ENCODE measurements around the gene ANAPC15. TPM values are rescaled to one million over a fixed set of nuclear protein-coding genes. Genes with fewer than 3 reads are reported as not detected.

The ANAPC15 gene
- total and polyA plus RNA-seq, 9 of the 15 experiments (the other 6 are each of a cell fraction or from before 2014, with no cell fraction given), result 53.0 to 254 (median 75.7) TPM

- no peak for TF ChIP-seq ELK1 (CRISPR knock-in tag; IDR thresholded peaks at IDR 0.05)
- TF ChIP-seq ZFP91 (CRISPR knock-in tag; IDR thresholded peaks at IDR 0.05), result no peak
- TF ChIP-seq POLR2AphosphoS5 (IDR thresholded peaks at IDR 0.05; ENCODE audit: control insufficient read depth, insufficient read depth, low read depth, low read length), result peak; percentile 91
- TF ChIP-seq CBFA2T3 (IDR thresholded peaks at IDR 0.05), result peak; percentile 49
- TF ChIP-seq NR0B1 (IDR thresholded peaks at IDR 0.05; ENCODE audit: partially characterized antibody), result no peak
- TF ChIP-seq ZBED1 (IDR thresholded peaks at IDR 0.05), result 0 out of 2 replicates have a peak, but pooled peaks have one; percentile 14
- no peak for TF ChIP-seq HNRNPUL1 (IDR thresholded peaks at IDR 0.05; ENCODE audit: low read length)
- no peak for TF ChIP-seq HNRNPH1 (optimal IDR thresholded peaks at IDR 0.05; ENCODE audit: low read depth, low read length)
- TF ChIP-seq SRSF9 (IDR thresholded peaks at IDR 0.05; ENCODE audit: borderline replicate concordance, low read depth, low read length), result no peak
- TF ChIP-seq MBD1 (CRISPR knock-in tag; IDR thresholded peaks at IDR 0.05), result no peak
- peak; percentile 65 for TF ChIP-seq NEUROD1 (IDR thresholded peaks at IDR 0.05; ENCODE audit: borderline replicate concordance, low read depth, low read length, partially characterized antibody)
- TF ChIP-seq HDAC8 (tag; IDR thresholded peaks at IDR 0.05), result no peak
These were observed at the start of gene ANAPC15 (continued) for GRCh38 chr11:72112143-72112977.
